HepG2 (cell line): ENCODE measurements around the gene TK1. TPM values are rescaled to one million over a fixed set of nuclear protein-coding genes. Genes with fewer than 3 reads are reported as not detected.
"Not testable (repeated sequence)": the region's sequence is repeated elsewhere in the genome, so short reads cannot be mapped to it uniquely, and the experiment has no call there.

Source experiments
- ATAC-seq: fragments of 200-7000 bp; cut with Tn5 transposase; 3 replicates; pipeline ENCODE4 v1.9.1; 2020; ENCODE audit warnings: mild to moderate bottlenecking, moderate library complexity
- BruUV-seq: library from RNA; stranded (reverse); fragments of 400-500 nt; replicated peaks from 2 replicates; lab custom pipeline; 2021; lab: Mats Ljungman, UMichigan
- CTCF ChIA-PET: fragments of 300-600 bp; formaldehyde crosslinking; extraction: SDS; loops from one replicate; lab custom pipeline; 2021; ENCODE audit warnings: low total read pairs, inconsistent platforms, low intra/inter-chr PET ratio; lab: Yijun Ruan, JAX
- POLR2A ChIA-PET: fragments of 350-600 bp; sonication (Branson Sonifier 250); formaldehyde crosslinking; loops from one replicate; lab custom pipeline; 2020; ENCODE audit warnings: antibody characterized with exemption, inconsistent platforms; lab: Yijun Ruan, JAX
- DNase-seq: peaks from one replicate; pipeline ENCODE4 v3.0.0-alpha.2; 2015; ENCODE audit warnings: low spot score
- FAIRE-seq: peaks from 3 replicates; lab custom pipeline; 2011; peaks lifted over from hg19 to GRCh38; lab: Jason Lieb, UNC
- H2AFZ ChIP-seq: one replicate; pipeline ENCODE4 v1.6.1; 2011; ENCODE audit warnings: low read length, inconsistent platforms
- H3K27ac ChIP-seq: fragments of 300-600 bp; 3 replicates; pipeline ENCODE4 v1.8.0; 2011; ENCODE audit warnings: mixed run types, mild to moderate bottlenecking, mixed read lengths, low read length, inconsistent platforms; ENCODE audit not compliant: insufficient read depth; ENCODE audit errors: extremely low read length
- H3K27me3 ChIP-seq, 2 experiments: fragments of 200-600 bp in 1 of 2; 2 replicates in 1 of 2; 3 replicates in 1 of 2; pipeline versions ENCODE4 v1.6.0 to v1.8.0; 2011; ENCODE audit warnings: low read length in 2 of 2, mild to moderate bottlenecking in 2 of 2, moderate library complexity in 2 of 2, inconsistent platforms in 1 of 2; ENCODE audit not compliant: insufficient read depth in 2 of 2, control insufficient read depth in 1 of 2
- H3K36me3 ChIP-seq, 2 experiments: fragments of 200-600 bp in 1 of 2; replicated peaks in 1 of 2; 2 replicates in 1 of 2; 3 replicates in 1 of 2; pipeline versions ENCODE4 v1.5.1 to v1.8.0; 2011; ENCODE audit warnings: low read length in 2 of 2, inconsistent platforms in 1 of 2; ENCODE audit not compliant: insufficient read depth in 2 of 2, control insufficient read depth in 1 of 2
- H3K4me1 ChIP-seq: 2 replicates; pipeline ENCODE4 v1.5.1; 2012; ENCODE audit warnings: low read length, inconsistent platforms; ENCODE audit not compliant: insufficient read depth
- H3K4me2 ChIP-seq: 2 replicates; pipeline ENCODE4 v1.6.0; 2011; ENCODE audit warnings: low read depth, low read length, inconsistent platforms
- H3K4me3 ChIP-seq, 3 experiments: fragments of 200-600 bp in 1 of 3; sonication (generic), shearing (Covaris generic) in 1 of 3; replicated peaks in 1 of 3; 2 replicates each; pipeline ENCODE4 v1.5.1; 2011 to 2016; ENCODE audit warnings: low read length in 3 of 3, inconsistent platforms in 2 of 3, low read depth in 2 of 3, mild to moderate bottlenecking in 2 of 3, control low read depth in 1 of 3, mixed read lengths in 1 of 3; ENCODE audit not compliant: insufficient read depth in 1 of 3
- H3K79me2 ChIP-seq: one replicate; pipeline ENCODE4 v1.6.1; 2011; ENCODE audit warnings: low read length, inconsistent platforms; ENCODE audit not compliant: insufficient read depth
- H3K9ac ChIP-seq: 2 replicates; pipeline ENCODE4 v1.6.0; 2011; ENCODE audit warnings: mild to moderate bottlenecking, low read depth, low read length, inconsistent platforms; ENCODE audit not compliant: insufficient read depth
- H3K9me3 ChIP-seq: 2 replicates; pipeline ENCODE4 v1.5.1; 2012; ENCODE audit warnings: mild to moderate bottlenecking, low read length
- H4K20me1 ChIP-seq: 2 replicates; pipeline ENCODE4 v1.6.0; 2011; ENCODE audit warnings: inconsistent platforms, mild to moderate bottlenecking, low read length, moderate library complexity; ENCODE audit not compliant: insufficient read depth
- GRHL1 ChIP-seq: sonication (generic); formaldehyde crosslinking; conservative IDR thresholded peaks from 2 replicates; pipeline ENCODE4 v1.8.0; 2022; ENCODE audit warnings: missing genetic modification reagents
- ZNF34 ChIP-seq: sonication (generic); formaldehyde crosslinking; IDR thresholded peaks from 2 replicates; pipeline ENCODE4 v1.4.0; 2020; ENCODE audit warnings: mild to moderate bottlenecking, missing genetic modification reagents, borderline replicate concordance
- ZNF672 ChIP-seq: sonication (generic); formaldehyde crosslinking; IDR thresholded peaks from 2 replicates; pipeline ENCODE4 v1.8.1; 2022; ENCODE audit warnings: missing genetic modification reagents
- WGBS: methylation state at CpG from one replicate; pipeline ENCODE4 v1.1.6; 2017; ENCODE audit warnings: low lambda C conversion rate; 5-methylcytosine and 5-hydroxymethylcytosine counted together
- in situ Hi-C: cut with HindIII; loops from 2 replicates; pipeline ENCODE4 v1.10.0; 2017; ENCODE audit warnings: low pct_unique_long_range_greater_than_20kb; ENCODE audit not compliant: extremely low pct_ligation_motif_present
- intact Hi-C: fragments of 100-400 bp; cut with micrococcal nuclease; formaldehyde crosslinking; loops from one replicate; pipeline ENCODE4 v1.10.0; 2022; ENCODE audit not compliant: unreplicated experiment
- polyA plus RNA-seq, 8 experiments: library from polyadenylated mRNA; depleted of rRNA in 3 of 8; stranded (reverse) in 7 of 8; unstranded in 1 of 8; fragments of >200 nt; fragmentation: Illumina TruSeq in 4 of 8; extraction: Trizol in 4 of 8; gene quantifications; 2 replicates each; pipeline versions ENCODE4 v1.2.1 to v1.2.3, GENCODE V29; 2011 to 2016; ENCODE audit warnings: low read depth in 4 of 8, missing spikeins in 1 of 8, mixed read lengths in 1 of 8; ENCODE audit not compliant: insufficient read depth in 1 of 8
- total RNA-seq, 5 experiments: library from RNA; depleted of rRNA; stranded (reverse); fragments of >200 nt; fragmentation: Illumina TruSeq; extraction: Trizol; gene quantifications; 2 replicates each; pipeline ENCODE4 v1.2.3, GENCODE V29; 2016; ENCODE audit warnings: low read depth in 1 of 5

Gene TK1
- total and polyA plus RNA-seq, 2 of the 13 experiments (the other 11 are each of a cell fraction or from before 2014, with no cell fraction given) = 45.0 to 96.0 TPM

DNA sequence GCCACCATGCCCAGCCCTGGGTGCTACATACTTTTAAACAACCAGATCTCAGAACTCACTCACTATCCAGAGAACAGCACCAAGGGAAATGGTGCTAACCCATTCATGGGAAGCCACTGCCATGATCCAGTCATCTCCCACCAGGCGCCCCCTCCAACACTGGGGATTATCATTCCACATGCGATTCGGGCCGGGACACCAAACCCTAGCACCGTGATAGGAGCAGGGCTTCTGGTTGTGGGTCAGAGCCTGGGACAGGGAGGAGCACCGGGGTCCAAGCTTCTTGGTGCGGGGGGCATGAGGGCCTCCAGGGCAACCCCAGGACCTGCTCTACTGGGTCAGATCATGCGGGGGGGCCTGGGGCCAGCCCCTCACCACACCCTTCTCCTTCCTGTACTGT is 49.0 kb upstream of the TK1 start:
- H3K4me3 ChIP-seq = no peak overlapping the region

GRCh38 chr17:78235022-78235421 is 48.2 kb upstream of the TK1 start:
- POLR2A ChIA-PET, BruUV-seq: not testable (repeated sequence)

More for the DNA sequence above, 49.0 kb upstream of the TK1 start:
- ChIA-PET POLR2A (no interaction called here), CTCF (interaction anchor here (1.2 kb wide), 1 partner anchor 15 kb away, joined by 3 read pairs; no protein-coding TSS in a partner anchor)
- peaks cover 18 to 78% of the 10 kb centered on the region in 2 experiments for H3K27me3 ChIP-seq
- 60% methylated on average over 5 of the region's 8 CpGs for WGBS
- TF ChIP-seq ZNF672 (CRISPR knock-in tag) = no peak
- TF ChIP-seq ZNF34 (CRISPR knock-in tag) = no peak
- TF ChIP-seq GRHL1 (CRISPR knock-in tag) = no peak
- no peaks in the 10 kb centered on the region for H4K20me1 ChIP-seq
- no peaks in the 10 kb centered on the region for H3K36me3 ChIP-seq
- no peak overlapping the region for H3K27ac ChIP-seq
- H3K4me2 ChIP-seq = no peak overlapping the region
- no peak overlapping the region for H3K9ac ChIP-seq
- in situ Hi-C loops = no loop called here
- no peak for DNase-seq
- no peak for ATAC-seq
- no peaks in the 10 kb centered on the region for H3K9me3 ChIP-seq
- no TSS peak for BruUV-seq
- H3K79me2 ChIP-seq = no peaks in the 10 kb centered on the region
- H2AFZ ChIP-seq = no peak overlapping the region
- peaks cover 48% of the 10 kb centered on the region for H3K4me1 ChIP-seq
- intact Hi-C loops = no loop called here
- no peak for FAIRE-seq

More at GRCh38 chr17:78235022-78235421, 48.2 kb upstream of the TK1 start:
- H3K9me3 ChIP-seq, H3K4me2 ChIP-seq, H4K20me1 ChIP-seq, H3K36me3 ChIP-seq, in situ Hi-C loops, FAIRE-seq, H3K4me3 ChIP-seq, DNase-seq, ATAC-seq, H3K27ac ChIP-seq, H3K9ac ChIP-seq, intact Hi-C loops, H2AFZ ChIP-seq, H3K79me2 ChIP-seq: not testable (repeated sequence)
- peaks cover 21 to 86% of the 10 kb centered on the region in 2 experiments for H3K27me3 ChIP-seq
- WGBS = 71% methylated on average over 6 of the region's 6 CpGs
- peaks cover 49% of the 10 kb centered on the region for H3K4me1 ChIP-seq
- CTCF ChIA-PET = interaction anchor here (1.2 kb wide), 1 partner anchor 16 kb away, joined by 3 read pairs; no protein-coding TSS in a partner anchor
